GM19463 (cell line): Measurements from ENCODE around the gene KCNQ1.

Experiments used
- ATAC-seq: cut with Tn5 transposase; IDR thresholded peaks from one replicate; pipeline ENCODE4 v1.9.1; 2021; ENCODE audit warnings: mild to moderate bottlenecking, moderate library complexity; ENCODE audit not compliant: unreplicated experiment

The KCNQ1 gene

DNA sequence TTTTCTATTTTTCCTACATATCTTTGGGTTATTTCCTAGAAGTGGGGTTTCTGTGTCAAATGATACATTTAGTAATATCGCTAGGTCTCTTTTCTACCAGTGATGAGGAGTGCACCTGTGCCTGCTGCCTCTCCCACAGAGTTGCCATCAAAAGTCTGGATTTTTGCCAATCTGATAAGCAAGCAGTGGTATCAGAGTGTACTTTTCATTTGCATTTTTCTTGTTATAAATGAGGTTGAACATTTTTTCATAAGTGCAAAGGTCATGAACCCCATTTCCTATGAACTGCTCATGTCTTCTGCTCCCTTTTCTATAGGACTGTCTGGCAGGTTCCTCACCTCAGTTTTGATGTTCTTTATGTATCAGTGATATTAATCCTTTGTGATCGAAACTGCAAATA, 2.2 kb upstream of the KCNQ1 start:
- no peak for ATAC-seq

DNA sequence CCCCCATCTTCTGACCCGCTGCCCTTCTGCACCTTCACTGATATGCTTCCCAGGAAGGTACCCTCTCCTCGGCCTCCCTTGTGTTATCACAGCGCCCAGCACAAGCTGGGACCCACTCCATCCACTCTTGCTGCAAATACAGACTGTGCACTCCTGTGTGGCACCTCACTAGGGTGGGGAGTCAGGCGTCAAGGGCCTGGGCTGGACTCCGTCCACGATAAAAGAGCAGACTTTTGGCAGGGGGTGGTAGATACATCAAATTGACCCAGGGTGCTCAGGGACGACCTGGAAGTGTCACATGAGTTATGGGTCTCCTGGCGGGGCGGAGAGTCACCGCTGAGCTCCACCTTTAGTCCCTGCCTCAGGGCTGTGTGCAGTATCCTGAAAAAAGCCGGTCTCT, 1.4 kb upstream of the KCNQ1 start:
- ATAC-seq, result no peak

GRCh38 chr11:2443881-2444820, 657 bp upstream of the KCNQ1 start, which contains the start of gene TRPM5:
Gene TRPM5 (minus strand): TSS chr11:2444514. CDS start chr11:2423036, 21,478 bp downstream.
- ATAC-seq, result no peak

DNA sequence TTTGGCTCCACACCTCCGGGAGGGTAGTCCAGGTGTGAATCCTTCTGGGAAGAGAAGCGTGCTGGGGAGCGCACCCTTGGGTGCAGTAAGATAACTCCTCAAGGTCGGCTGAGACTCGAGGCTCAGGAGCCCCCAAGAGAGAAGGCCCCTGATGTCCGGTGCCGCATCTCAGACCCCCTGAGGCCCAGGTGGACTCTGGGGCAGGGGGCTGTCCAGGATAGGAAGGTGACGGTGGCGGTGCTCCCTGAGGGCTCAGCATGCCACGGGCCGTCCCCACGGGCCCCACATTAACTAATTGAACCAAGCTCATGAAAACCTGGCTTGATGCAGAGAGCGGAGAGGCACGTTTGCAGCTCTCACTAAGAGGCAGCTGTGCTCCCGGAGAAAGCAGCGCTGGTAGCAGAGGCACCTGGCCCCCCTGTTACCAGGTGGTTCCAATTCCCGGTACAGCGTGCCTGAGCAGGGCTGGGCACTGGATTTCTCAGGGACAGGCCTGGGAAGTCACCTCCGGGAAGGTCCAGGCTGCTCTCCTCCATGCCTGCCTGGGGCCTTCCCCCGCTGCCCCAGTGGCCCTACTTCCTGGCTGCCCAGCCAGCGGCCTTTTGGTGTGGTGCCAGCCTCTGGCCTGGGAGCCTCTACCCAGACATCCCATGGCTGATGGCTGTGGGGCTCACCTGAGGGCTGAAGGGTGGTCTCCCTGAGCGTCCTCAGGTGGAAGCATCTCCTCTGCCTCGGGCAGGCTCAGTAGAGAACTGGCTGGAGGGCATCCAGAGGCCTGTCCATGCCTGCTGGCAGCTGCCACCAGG, 1.1 kb downstream of the KCNQ1 start:
- no peak for ATAC-seq

GRCh38 chr11:2446590-2447252, 1.9 kb downstream of the KCNQ1 start:
- no peak for ATAC-seq

DNA sequence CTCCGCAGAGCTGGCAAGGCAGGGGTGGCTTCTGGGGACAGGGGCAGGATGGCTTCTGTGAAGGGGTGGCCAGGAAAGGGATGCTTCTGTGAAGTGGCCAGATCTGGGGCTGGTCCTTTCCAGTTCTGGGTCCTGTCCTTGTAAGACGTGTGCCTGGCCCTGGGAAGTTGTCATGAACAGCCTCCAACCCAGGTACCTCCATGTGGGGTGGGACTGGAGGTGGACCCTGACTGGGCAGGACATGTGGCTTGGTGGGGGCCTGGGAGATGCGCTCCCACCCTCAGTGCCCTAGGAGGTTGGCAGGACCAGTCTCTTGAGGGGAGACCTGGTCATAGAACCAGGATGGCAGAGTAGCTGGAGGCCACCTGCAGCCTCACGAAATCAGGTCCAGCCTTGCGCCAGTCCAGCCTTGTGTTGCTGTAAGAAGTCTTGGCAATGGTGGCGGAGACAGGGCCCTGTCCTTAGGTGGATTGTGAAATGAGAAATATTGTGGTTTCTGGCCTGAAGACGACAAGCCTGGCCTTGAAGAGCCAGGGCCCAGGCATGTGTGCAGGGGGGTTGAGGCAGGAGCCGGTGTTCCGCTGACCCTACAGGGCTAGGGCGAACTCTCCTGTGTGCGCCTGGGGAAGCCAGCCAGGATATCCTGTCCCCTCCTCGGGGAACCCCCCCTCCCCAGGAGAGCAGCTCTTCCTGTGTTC, 2.6 kb downstream of the KCNQ1 start:
- no peak for ATAC-seq

DNA sequence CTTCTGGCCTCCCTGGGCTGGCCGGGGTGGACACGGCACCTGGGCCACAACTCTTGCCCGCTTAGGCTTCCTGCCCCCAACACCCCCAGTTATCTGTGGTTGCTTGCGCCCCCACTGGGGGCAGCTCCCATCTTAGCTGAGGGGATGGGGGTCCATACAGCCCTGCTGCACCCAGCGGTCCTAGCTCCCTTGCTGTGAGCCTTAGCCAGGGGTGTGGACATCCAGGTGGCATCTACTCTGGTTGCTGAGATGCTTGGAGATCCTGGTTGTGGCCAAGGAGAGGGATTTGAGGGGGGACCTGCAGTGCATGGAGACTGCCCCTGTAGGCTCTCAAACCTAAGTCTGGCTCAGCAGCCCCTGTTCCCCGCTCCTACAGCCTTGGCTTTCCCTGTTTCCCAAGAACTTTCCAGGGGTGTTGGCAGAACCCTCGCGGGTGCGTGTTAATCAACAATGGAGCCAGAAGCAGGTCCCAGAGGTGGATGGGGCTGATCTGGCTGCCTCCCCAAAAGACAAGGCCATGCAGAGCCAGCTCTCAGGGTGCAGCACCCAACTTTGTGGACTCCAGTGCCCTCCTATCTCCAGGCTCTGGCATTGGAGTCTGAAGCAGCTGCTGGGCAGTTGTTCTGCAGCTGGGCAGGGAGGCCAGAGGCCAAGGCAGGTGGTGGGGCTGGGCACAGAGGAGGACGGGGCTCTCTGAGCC, 3.3 kb downstream of the KCNQ1 start:
- ATAC-seq, result no peak

GRCh38 chr11:2448661-2449547, 4.1 kb downstream of the KCNQ1 start:
- no peak for ATAC-seq

- ATAC-seq, result no peak
These were observed 4.9 kb downstream of the KCNQ1 start for GRCh38 chr11:2449548-2450320.

- no peak for ATAC-seq
These were observed 5.7 kb downstream of the KCNQ1 start for GRCh38 chr11:2450321-2451041.

DNA sequence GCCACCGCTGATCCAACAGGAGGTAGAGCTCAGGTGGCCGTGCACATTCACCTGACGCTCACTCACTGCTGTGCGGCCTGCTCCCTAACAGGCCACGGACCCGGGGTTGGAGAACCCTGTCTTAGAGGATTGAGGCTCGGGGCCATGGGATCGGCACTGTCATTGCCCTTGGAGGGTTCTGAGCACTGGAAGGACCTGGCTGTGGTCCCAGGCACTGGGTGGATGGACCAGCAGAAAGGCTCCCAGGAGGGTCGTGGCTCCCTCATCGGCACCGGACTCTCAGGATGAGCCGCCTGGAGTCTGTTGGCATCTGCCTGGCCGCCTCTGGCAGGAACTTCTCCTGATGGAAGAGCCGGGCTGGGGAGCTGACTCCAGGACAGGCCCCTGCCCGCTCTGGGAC, 6.5 kb downstream of the KCNQ1 start:
- no peak for ATAC-seq

GRCh38 chr11:2451916-2452315, 7.1 kb downstream of the KCNQ1 start:
- no peak for ATAC-seq

- ATAC-seq, result no peak
These were observed 7.7 kb downstream of the KCNQ1 start for GRCh38 chr11:2452321-2453012.

- ATAC-seq, result no peak
These were observed 8.6 kb downstream of the KCNQ1 start for GRCh38 chr11:2453436-2453835.

DNA sequence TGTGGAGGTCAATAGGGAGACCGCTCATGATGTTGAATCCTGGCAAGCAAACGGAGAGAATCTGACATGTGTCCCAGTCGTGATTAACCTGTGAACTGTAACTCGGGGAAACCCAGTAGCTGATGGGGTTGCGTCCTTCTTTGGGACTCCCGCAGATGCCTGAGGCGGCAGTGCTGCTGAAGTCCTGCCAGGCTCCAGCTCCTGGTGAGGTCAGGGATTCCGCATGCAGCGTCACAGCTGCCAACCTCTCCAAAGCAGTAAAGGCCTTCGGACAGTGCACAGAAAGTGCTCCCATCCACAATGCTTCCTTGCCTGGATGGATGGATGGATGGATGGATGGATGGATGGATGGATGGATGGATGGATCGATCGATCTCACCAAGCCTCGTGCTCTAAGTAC, 13.5 kb downstream of the KCNQ1 start:
- no peak for ATAC-seq

DNA sequence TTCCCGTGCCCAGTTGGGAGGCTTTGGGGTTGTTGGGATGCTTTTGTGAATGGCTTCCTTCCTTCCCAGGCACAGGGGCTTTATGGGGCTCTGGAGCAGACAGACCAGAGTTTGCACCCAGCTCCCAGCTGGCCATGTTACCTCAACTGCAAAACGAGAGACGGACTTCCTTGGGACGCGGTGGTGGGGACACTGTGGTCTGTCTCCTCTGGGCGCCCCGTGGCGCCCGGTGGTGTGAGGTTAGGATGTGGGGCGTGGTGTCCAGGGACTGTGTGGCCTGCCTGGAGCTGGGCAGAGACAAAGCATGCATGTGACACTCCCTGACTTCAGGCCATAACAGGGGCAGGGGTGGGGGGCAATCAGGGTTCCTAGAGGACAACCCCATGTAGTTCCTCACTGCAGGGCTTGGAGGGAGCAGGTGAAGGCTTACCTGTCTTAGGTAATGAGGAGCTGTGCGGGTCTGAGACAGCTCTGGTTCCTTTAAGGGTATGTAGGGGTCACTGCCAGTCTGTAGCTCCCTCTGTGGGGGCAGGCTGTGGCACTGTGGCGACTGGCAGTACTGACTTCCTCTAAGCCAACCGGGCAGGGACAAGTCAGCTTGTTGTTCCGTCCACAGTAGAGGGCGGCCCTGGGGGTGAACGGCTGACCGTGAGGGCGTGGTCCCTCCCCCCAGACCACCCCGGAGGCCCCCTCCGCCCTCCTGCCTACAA, 14.4 kb downstream of the KCNQ1 start:
- no peak for ATAC-seq
